ENCODE results near the gene CLSTN2. TPM values are rescaled to one million over a fixed set of nuclear protein-coding genes. Genes with fewer than 3 reads are reported as not detected.

The CLSTN2 gene
- total and polyA plus RNA-seq, 2 of the 8 experiments (the other 6 are each of a cell fraction or from before 2014, with no cell fraction given): 0.39 to 0.52 TPM

DNA sequence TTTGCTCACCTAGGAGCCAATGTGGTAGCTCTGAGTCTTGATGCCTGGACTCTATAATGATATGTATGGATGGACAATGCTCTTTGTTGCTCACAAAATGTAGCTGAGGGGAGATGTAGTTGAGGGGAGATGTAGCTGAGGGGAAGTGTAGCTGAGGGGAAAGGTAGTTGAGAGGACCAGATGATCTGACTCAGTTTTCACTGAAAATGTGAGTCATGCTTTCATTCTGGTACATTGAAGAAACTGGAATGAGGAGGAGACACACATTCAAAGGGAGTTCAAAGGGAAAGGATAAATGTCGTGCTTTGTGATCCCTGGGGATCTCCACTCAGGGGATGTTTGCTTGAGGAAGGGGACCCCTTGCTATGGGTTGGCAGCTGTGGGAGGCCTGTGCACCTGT lies 440.0 kb downstream of the CLSTN2 start:
- H2AK5ac ChIP-seq (ENCODE audit: low read depth, low read length): no peak overlapping the region
- POLR2A ChIA-PET (ENCODE audit: partially characterized antibody): no interaction called here

More for the DNA sequence above, 440.0 kb downstream of the CLSTN2 start:
- no peaks in the 10 kb centered on the region for H3K79me2 ChIP-seq (ENCODE audit: control insufficient read depth in 1 of 2, insufficient read depth in 2 of 2, low read length in 2 of 2)
- H2AFZ ChIP-seq (ENCODE audit: low read length): no peak overlapping the region
- 0 out of 2 replicates have a peak overlapping the region, but pooled peaks have one; percentile 37 for H2BK15ac ChIP-seq (ENCODE audit: low read length)
- FAIRE-seq (no peak), DNase-seq (ENCODE audit: low read depth in 1 of 2, low spot score in 2 of 2) (no peak)
- H4K91ac ChIP-seq (replicated peaks; ENCODE audit: insufficient read length, low read length): no peak overlapping the region
- H3K4me1 ChIP-seq (replicated peaks in 1 of 4; ENCODE audit: control insufficient read depth in 3 of 4, insufficient read depth in 4 of 4, low read length in 3 of 4): peaks cover 0 to 3% (median 0%) of the 10 kb centered on the region in 4 experiments; a peak in 1 of 7 replicates
- no peak overlapping the region for H2BK20ac ChIP-seq (ENCODE audit: low read length)
- H3K9me3 ChIP-seq (ENCODE audit: insufficient read depth in 2 of 2, low read depth in 1 of 2, low read length in 1 of 2): no peaks in the 10 kb centered on the region
- H3K4me3 ChIP-seq (ENCODE audit: extremely low read depth in 1 of 4, insufficient read depth in 2 of 4, low read depth in 3 of 4, low read length in 4 of 4): no peak overlapping the region
- H3K23me2 ChIP-seq (ENCODE audit: low read depth, low read length): no peaks in the 10 kb centered on the region
- H2BK120ac ChIP-seq (replicated peaks; ENCODE audit: low read depth, low read length): no peak overlapping the region
- no peak overlapping the region for H3K27ac ChIP-seq (ENCODE audit: low read depth, low read length)
- no peak overlapping the region for H2BK5ac ChIP-seq (ENCODE audit: low read depth, low read length)
- H4K8ac ChIP-seq (ENCODE audit: extremely low read depth, insufficient read depth, low read length): no peak overlapping the region
- no peaks in the 10 kb centered on the region for H3K79me1 ChIP-seq (ENCODE audit: low read depth, low read length)
- no peak overlapping the region for H3K14ac ChIP-seq (ENCODE audit: insufficient read length)
- peaks cover 0 to 1% (median 0%) of the 10 kb centered on the region in 4 experiments; a peak in 1 of 7 replicates for H3K27me3 ChIP-seq (replicated peaks in 1 of 4; ENCODE audit: control insufficient read depth in 3 of 4, extremely low read depth in 1 of 4, insufficient read depth in 3 of 4, low read length in 3 of 4)
- TF ChIP-seq, protein P1, sequence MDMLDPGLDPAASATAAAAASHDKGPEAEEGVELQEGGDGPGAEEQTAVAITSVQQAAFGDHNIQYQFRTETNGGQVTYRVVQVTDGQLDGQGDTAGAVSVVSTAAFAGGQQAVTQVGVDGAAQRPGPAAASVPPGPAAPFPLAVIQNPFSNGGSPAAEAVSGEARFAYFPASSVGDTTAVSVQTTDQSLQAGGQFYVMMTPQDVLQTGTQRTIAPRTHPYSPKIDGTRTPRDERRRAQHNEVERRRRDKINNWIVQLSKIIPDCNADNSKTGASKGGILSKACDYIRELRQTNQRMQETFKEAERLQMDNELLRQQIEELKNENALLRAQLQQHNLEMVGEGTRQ (IDR thresholded peaks at IDR 0.05; ENCODE audit: low read length): no peak
- TF ChIP-seq RBBP5 (IDR thresholded peaks at IDR 0.05; ENCODE audit: borderline replicate concordance, low read depth, low read length): no peak
- no peak for TF ChIP-seq POLR2A (IDR thresholded peaks at IDR 0.05; ENCODE audit: control extremely low read depth in 1 of 2, low read depth in 2 of 2, low read length in 2 of 2)
- no peak for TF ChIP-seq EGR1 (IDR thresholded peaks at IDR 0.05; ENCODE audit: borderline replicate concordance, low read depth, low read length)
- TF ChIP-seq JUN (IDR thresholded peaks at IDR 0.05; ENCODE audit: low read depth, low read length): no peak
- TF ChIP-seq RFX5 (IDR thresholded peaks at IDR 0.05; ENCODE audit: borderline replicate concordance, low read depth, low read length): no peak
- TF ChIP-seq ASH2L (IDR thresholded peaks at IDR 0.05; ENCODE audit: low read length): no peak
- no peak for TF ChIP-seq POU5F1 (IDR thresholded peaks at IDR 0.05; ENCODE audit: low read depth, low read length)
- no peak for TF ChIP-seq TBP (IDR thresholded peaks at IDR 0.05; ENCODE audit: low read depth, low read length)
- TF ChIP-seq SIRT6 (IDR thresholded peaks at IDR 0.05; ENCODE audit: low read length): no peak
- no peak for TF ChIP-seq HDAC6 (IDR thresholded peaks at IDR 0.05; ENCODE audit: low read depth, low read length)
- H3K4me2 ChIP-seq (ENCODE audit: insufficient read depth in 1 of 2, low read depth in 2 of 2, low read length in 2 of 2): no peak overlapping the region
- no peak overlapping the region for H3K9ac ChIP-seq (replicated peaks in 1 of 4; ENCODE audit: extremely low read depth in 1 of 4, low read depth in 3 of 4, low read length in 3 of 4)
- H3K36me3 ChIP-seq (ENCODE audit: control insufficient read depth in 2 of 4, insufficient read depth in 4 of 4, low read length in 3 of 4): no peaks in the 10 kb centered on the region
- no peaks in the 10 kb centered on the region for H4K20me1 ChIP-seq (replicated peaks in 1 of 2; ENCODE audit: control insufficient read depth in 1 of 2, insufficient read depth in 2 of 2, low read length in 2 of 2)
- no peak overlapping the region for H3K56ac ChIP-seq (replicated peaks; ENCODE audit: insufficient read length, low read depth, low read length)
- no peak overlapping the region for H4K5ac ChIP-seq (ENCODE audit: insufficient read length, low read depth, low read length)
- no peak overlapping the region for H3K4ac ChIP-seq (replicated peaks; ENCODE audit: insufficient read length, low read depth, low read length)
- CTCF ChIA-PET (ENCODE audit: partially characterized antibody): no interaction called here
- 81% methylated on average over 1 of the region's 1 CpG; no CpG with 5 or more reads in 1 of the 2 experiments for WGBS, 2 experiments (ENCODE audit: extremely low coverage in 1 of 2, insufficient coverage in 1 of 2, insufficient read length in 1 of 2, insufficient replicate concordance in 2 of 2, low coverage in 1 of 2, low lambda C conversion rate in 2 of 2, missing lambda C conversion rate in 1 of 2)
- no peak overlapping the region for H2BK12ac ChIP-seq (ENCODE audit: low read depth, low read length)
- no peak overlapping the region for H3K23ac ChIP-seq (ENCODE audit: insufficient read length)
- no peak overlapping the region for H3K18ac ChIP-seq (ENCODE audit: extremely low read depth, low read length)

Measured in H1 (cell line).